C4-2B (cell line): ENCODE results near the gene KRT83.

ENCODE experiments used
- ZFX ChIP-seq: fragments of 450-650 bp; IDR thresholded peaks from 2 replicates; pipeline ENCODE4 v1.6.1; 2017
- TF ChIP-seq, protein P1 (sequence below): fragments of 450-650 bp; conservative IDR thresholded peaks from 2 replicates; pipeline ENCODE4 v1.5.1; 2017; ENCODE audit warnings: mild to moderate bottlenecking

DNA sequence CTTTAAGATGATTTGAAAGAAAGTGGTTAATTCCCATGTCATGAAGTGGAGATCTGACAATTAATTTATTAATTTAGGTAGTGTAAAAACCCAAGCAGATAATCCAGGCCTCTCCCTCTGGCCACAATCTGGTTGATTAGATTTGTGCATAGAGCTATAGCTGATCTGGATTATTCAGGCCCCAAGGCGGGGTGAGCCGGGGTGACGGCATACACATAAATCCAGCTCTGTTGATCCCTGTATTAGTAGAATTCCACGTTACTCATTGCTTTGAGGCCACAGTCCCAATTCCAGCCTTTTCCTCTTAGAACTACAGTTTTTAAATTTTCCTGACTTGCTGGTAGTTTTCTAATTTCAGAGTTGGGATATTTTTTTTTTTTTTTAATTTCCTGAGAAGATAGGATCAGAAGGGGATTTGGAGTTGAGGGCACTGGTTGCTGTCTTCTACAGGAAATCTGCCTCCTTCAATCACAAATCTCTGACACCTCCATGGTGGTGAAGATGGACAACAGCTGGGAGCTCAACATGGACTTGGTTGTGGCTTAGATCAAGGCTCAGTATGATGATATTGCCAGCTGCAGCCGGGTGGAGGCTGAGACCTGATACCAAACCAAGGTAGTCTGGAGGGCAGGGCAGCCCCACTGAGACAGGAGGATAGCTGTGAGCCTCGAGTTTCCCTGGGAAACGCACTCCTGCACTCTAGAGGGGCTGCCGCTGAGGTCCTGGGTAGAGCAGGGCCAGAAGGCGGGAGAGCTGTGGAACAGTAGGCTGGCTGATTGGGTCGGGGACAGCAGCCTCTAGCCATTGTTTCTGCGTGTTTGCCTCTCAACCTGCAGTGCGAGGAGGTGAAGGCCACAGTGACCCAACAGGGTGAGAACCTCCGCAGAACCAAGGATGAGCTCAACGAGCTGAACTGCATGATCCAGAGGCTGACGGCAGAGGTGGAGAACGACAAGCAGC is 26.6 kb upstream of the KRT83 start:
- TF ChIP-seq, protein P1, sequence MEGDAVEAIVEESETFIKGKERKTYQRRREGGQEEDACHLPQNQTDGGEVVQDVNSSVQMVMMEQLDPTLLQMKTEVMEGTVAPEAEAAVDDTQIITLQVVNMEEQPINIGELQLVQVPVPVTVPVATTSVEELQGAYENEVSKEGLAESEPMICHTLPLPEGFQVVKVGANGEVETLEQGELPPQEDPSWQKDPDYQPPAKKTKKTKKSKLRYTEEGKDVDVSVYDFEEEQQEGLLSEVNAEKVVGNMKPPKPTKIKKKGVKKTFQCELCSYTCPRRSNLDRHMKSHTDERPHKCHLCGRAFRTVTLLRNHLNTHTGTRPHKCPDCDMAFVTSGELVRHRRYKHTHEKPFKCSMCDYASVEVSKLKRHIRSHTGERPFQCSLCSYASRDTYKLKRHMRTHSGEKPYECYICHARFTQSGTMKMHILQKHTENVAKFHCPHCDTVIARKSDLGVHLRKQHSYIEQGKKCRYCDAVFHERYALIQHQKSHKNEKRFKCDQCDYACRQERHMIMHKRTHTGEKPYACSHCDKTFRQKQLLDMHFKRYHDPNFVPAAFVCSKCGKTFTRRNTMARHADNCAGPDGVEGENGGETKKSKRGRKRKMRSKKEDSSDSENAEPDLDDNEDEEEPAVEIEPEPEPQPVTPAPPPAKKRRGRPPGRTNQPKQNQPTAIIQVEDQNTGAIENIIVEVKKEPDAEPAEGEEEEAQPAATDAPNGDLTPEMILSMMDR, result no peak
- TF ChIP-seq ZFX, result no peak
